Measurements from ENCODE around the gene GPR35. TPM values are rescaled to one million over a fixed set of nuclear protein-coding genes. Genes with fewer than 3 reads are reported as not detected.

Gene GPR35
- total and polyA plus RNA-seq, 10 of the 15 experiments (the other 5 are each of a cell fraction or from before 2014, with no cell fraction given): 0.14 to 1.6 (median 0.75) TPM; not detected in 3

GRCh38 chr2:240614391-240614790 is 10.9 kb upstream of the GPR35 start:
- intact Hi-C loops (cut with micrococcal nuclease; ENCODE audit: unreplicated experiment) (no loop called here), in situ Hi-C loops (cut with MboI) (no loop called here)
- TF ChIP-seq IKZF1 (conservative IDR thresholded peaks at IDR 0.05): no peak
- no peak for TF ChIP-seq NFXL1 (IDR thresholded peaks at IDR 0.05; ENCODE audit: borderline replicate concordance)
- no peaks in the 10 kb centered on the region for H3K36me3 ChIP-seq (ENCODE audit: control insufficient read depth in 2 of 2, insufficient read depth in 2 of 2, low read length in 1 of 2)
- 94% methylated on average over 9 of the region's 9 CpGs for WGBS (ENCODE audit: insufficient coverage, insufficient replicate concordance, low lambda C conversion rate, missing lambda C conversion rate)
- H3K79me2 ChIP-seq (ENCODE audit: control insufficient read depth, insufficient read depth, low read length): no peaks in the 10 kb centered on the region
- no peak for ATAC-seq
- peaks cover 12% of the 10 kb centered on the region for H3K9me3 ChIP-seq (replicated peaks; ENCODE audit: control insufficient read depth, insufficient read depth, low read length)
- no peak overlapping the region for H3K27ac ChIP-seq (ENCODE audit: control insufficient read depth, insufficient read depth)
- H3K4me1 ChIP-seq (ENCODE audit: control insufficient read depth, insufficient read depth, low read length): peaks cover 5% of the 10 kb centered on the region; the same call in 1 of the 2 replicates
- H3K4me3 ChIP-seq: no peak overlapping the region
- no peak for DNase-seq (ENCODE audit: low read depth, low spot score)
- CTCF ChIA-PET: no interaction called here
- no peak for FAIRE-seq
- BruUV-seq (replicated peaks): no TSS peak
- H4K20me1 ChIP-seq (ENCODE audit: control insufficient read depth, insufficient read depth): no peaks in the 10 kb centered on the region
- RAD21 ChIA-PET (ENCODE audit: unreplicated experiment): no interaction called here
- POLR2A ChIA-PET: no interaction called here
- H3K27me3 ChIP-seq (replicated peaks in 1 of 2; ENCODE audit: control insufficient read depth in 2 of 2, insufficient read depth in 2 of 2, low read length in 1 of 2): no peaks in the 10 kb centered on the region
- no peak overlapping the region for H3K9ac ChIP-seq (ENCODE audit: control insufficient read depth, insufficient read depth, low read length)
- H3K4me2 ChIP-seq (ENCODE audit: control insufficient read depth, insufficient read depth): no peak overlapping the region
- H2AFZ ChIP-seq (ENCODE audit: control insufficient read depth, low read depth, low read length): no peak overlapping the region
- SMC1A ChIA-PET (ENCODE audit: uncharacterized antibody, unreplicated experiment): no interaction called here

GRCh38 chr2:240615396-240615795 is 9.9 kb upstream of the GPR35 start:
- ChIA-PET SMC1A (ENCODE audit: uncharacterized antibody, unreplicated experiment) (interaction anchor here (1.1 kb wide), 1 partner anchor 34 kb away, joined by 3 read pairs; no protein-coding TSS in a partner anchor), POLR2A (no interaction called here), CTCF (no interaction called here), RAD21 (ENCODE audit: unreplicated experiment) (no interaction called here)
- Histone ChIP-seq H3K36me3 (ENCODE audit: control insufficient read depth in 2 of 2, insufficient read depth in 2 of 2, low read length in 1 of 2) (no peaks in the 10 kb centered on the region), H4K20me1 (ENCODE audit: control insufficient read depth, insufficient read depth) (no peaks in the 10 kb centered on the region), H3K9me3 (replicated peaks; ENCODE audit: control insufficient read depth, insufficient read depth, low read length) (peaks cover 12% of the 10 kb centered on the region), H3K27ac (ENCODE audit: control insufficient read depth, insufficient read depth) (no peak overlapping the region), H3K27me3 (replicated peaks in 1 of 2; ENCODE audit: control insufficient read depth in 2 of 2, insufficient read depth in 2 of 2, low read length in 1 of 2) (no peaks in the 10 kb centered on the region), H3K4me1 (ENCODE audit: control insufficient read depth, insufficient read depth, low read length) (peaks cover 14% of the 10 kb centered on the region), H2AFZ (ENCODE audit: control insufficient read depth, low read depth, low read length) (no peak overlapping the region), H3K4me2 (ENCODE audit: control insufficient read depth, insufficient read depth) (no peak overlapping the region), H3K9ac (ENCODE audit: control insufficient read depth, insufficient read depth, low read length) (no peak overlapping the region), H3K79me2 (ENCODE audit: control insufficient read depth, insufficient read depth, low read length) (no peaks in the 10 kb centered on the region), H3K4me3 (no peak overlapping the region)
- no peak for ATAC-seq
- intact Hi-C loops (cut with micrococcal nuclease; ENCODE audit: unreplicated experiment): no loop called here
- no TSS peak for BruUV-seq (replicated peaks)
- TF ChIP-seq CEBPZ (IDR thresholded peaks at IDR 0.05; ENCODE audit: low read depth, low read length): no peak
- TF ChIP-seq E2F8 (IDR thresholded peaks at IDR 0.05; ENCODE audit: low read depth, partially characterized antibody): no peak
- no peak for TF ChIP-seq MEF2B (IDR thresholded peaks at IDR 0.05; ENCODE audit: partially characterized antibody, poor library complexity, severe bottlenecking)
- no peak for TF ChIP-seq ZNF384 (IDR thresholded peaks at IDR 0.05; ENCODE audit: borderline replicate concordance, low read depth, low read length)
- no peak for TF ChIP-seq IKZF2 (IDR thresholded peaks at IDR 0.05)
- 66% methylated on average over 2 of the region's 2 CpGs for WGBS (ENCODE audit: insufficient coverage, insufficient replicate concordance, low lambda C conversion rate, missing lambda C conversion rate)
- no peak for FAIRE-seq
- no peak for DNase-seq (ENCODE audit: low read depth, low spot score)
- in situ Hi-C loops (cut with MboI): no loop called here

All from GM12878 (cell line).